ENCODE data around the gene ZWILCH. TPM values are rescaled to one million over a fixed set of nuclear protein-coding genes. Genes with fewer than 3 reads are reported as not detected.

The ZWILCH gene
- total and polyA plus RNA-seq, 2 donors (not counting 3 experiments of a cell fraction or from before 2014, with no cell fraction given): 9.3 to 28.8 TPM

- Histone ChIP-seq H3K4me2 (ENCODE audit: insufficient read depth, low read length) (no peak overlapping the region), H3K27me3 (ENCODE audit: control insufficient read depth in 2 of 2, insufficient read depth in 2 of 2, low read length in 2 of 2) (no peaks in the 10 kb centered on the region), H3K4me3 (replicated peaks in 1 of 3; ENCODE audit: insufficient read depth in 1 of 3, low read depth in 1 of 3, low read length in 3 of 3) (no peak overlapping the region), H4K20me1 (replicated peaks; ENCODE audit: control insufficient read depth, extremely low read depth, insufficient read depth, low read length) (no peaks in the 10 kb centered on the region), H3K9me1 (replicated peaks; ENCODE audit: control insufficient read depth, extremely low read depth, insufficient read depth, low read length) (no peaks in the 10 kb centered on the region), H3K9ac (replicated peaks; ENCODE audit: extremely low read depth, insufficient read depth, low read length) (no peak overlapping the region), H3K9me3 (replicated peaks; ENCODE audit: control insufficient read depth, insufficient read depth, low read length) (no peaks in the 10 kb centered on the region), H3K36me3 (ENCODE audit: control insufficient read depth in 2 of 2, extremely low read depth in 1 of 2, insufficient read depth in 2 of 2, low read length in 2 of 2) (peaks cover 0 to 3% of the 10 kb centered on the region in 2 experiments), H3K4me1 (ENCODE audit: control insufficient read depth, extremely low read depth, insufficient read depth, low read length) (peaks cover 12% of the 10 kb centered on the region), H2AFZ (ENCODE audit: low read depth, low read length) (no peak overlapping the region), H3K27ac (ENCODE audit: insufficient read depth, low read depth, low read length) (no peak overlapping the region), H3K79me2 (ENCODE audit: control insufficient read depth, insufficient read depth, low read length) (peaks cover 2% of the 10 kb centered on the region)
- DNase-seq (ENCODE audit: low read depth, low spot score): no peak
- no TSS peak for BruUV-seq (replicated peaks)
- dilution Hi-C loops (cut with MboI; ENCODE audit: extremely low pct_ligation_motif_present, low sequenced_read_pairs) (no loop called here), intact Hi-C loops (cut with micrococcal nuclease) (no loop called here)
- TF ChIP-seq CTCF (IDR thresholded peaks at IDR 0.05; ENCODE audit: extremely low read depth in 1 of 2, insufficient read depth in 1 of 2, low read depth in 1 of 2, low read length in 2 of 2): no peak
- TF ChIP-seq POLR2AphosphoS5 (IDR thresholded peaks at IDR 0.05; ENCODE audit: insufficient read depth, low read depth, low read length): no peak
- TF ChIP-seq GATA2 (IDR thresholded peaks at IDR 0.05; ENCODE audit: insufficient read depth, insufficient read length, low read depth, low read length): no peak
- TF ChIP-seq MYC (IDR thresholded peaks at IDR 0.05; ENCODE audit: low read depth, low read length): no peak
- TF ChIP-seq JUN (IDR thresholded peaks at IDR 0.05; ENCODE audit: borderline replicate concordance, insufficient read depth, insufficient read length, low read depth): no peak
- TF ChIP-seq EZH2 (IDR thresholded peaks at IDR 0.05; ENCODE audit: borderline replicate concordance, low read depth, low read length, severe bottlenecking): no peak
- TF ChIP-seq MAX (IDR thresholded peaks at IDR 0.05; ENCODE audit: insufficient read depth, insufficient read length): no peak
- no peak for TF ChIP-seq POLR2A (IDR thresholded peaks at IDR 0.05; ENCODE audit: low read depth, low read length)
- TF ChIP-seq FOS (IDR thresholded peaks at IDR 0.05; ENCODE audit: borderline replicate concordance, insufficient read depth, low read length): no peak
- no peak for FAIRE-seq
- POLR2A ChIA-PET: no interaction called here
- CTCF ChIA-PET: no interaction called here
Observed at GRCh38 chr15:66456211-66456610, 48.9 kb upstream of the ZWILCH start.

Data from endothelial cell of umbilical vein (primary cell).